OCI-LY3 (cell line): ENCODE measurements around the gene RAB11FIP4.

Source experiments
- H2AFZ ChIP-seq: fragments of 200-600, 300-600 bp; shearing (Covaris generic); 2 replicates; pipeline ENCODE4 v1.6.0; 2014; ENCODE audit warnings: antibody characterized with exemption, low read depth, low read length
- H3K27ac ChIP-seq: fragments of 200-600, 300-600 bp; sonication (generic); 2 replicates; pipeline ENCODE4 v1.5.1; 2014; ENCODE audit warnings: mild to moderate bottlenecking, low read length, moderate library complexity, mixed read lengths
- H3K27me3 ChIP-seq: fragments of 200-600, 300-600 bp; sonication (generic); 2 replicates; pipeline ENCODE4 v1.6.1; 2014; ENCODE audit warnings: low read depth, low read length, mixed read lengths
- H3K36me3 ChIP-seq: fragments of 200-600, 300-600 bp; sonication (generic); replicated peaks from 2 replicates; pipeline ENCODE3; 2014; ENCODE audit warnings: low read depth, low read length, mixed read lengths
- H3K4me1 ChIP-seq: fragments of 300-600, 200-600 bp; sonication (generic); 2 replicates; pipeline ENCODE4 v1.6.1; 2014; ENCODE audit warnings: low read length, mixed read lengths
- H3K4me2 ChIP-seq: fragments of 200-600, 300-600 bp; sonication (generic); 2 replicates; pipeline ENCODE4 v1.6.1; 2014; ENCODE audit warnings: low read length, mixed read lengths
- H3K4me3 ChIP-seq: fragments of 300-600, 200-600 bp; sonication (generic); 2 replicates; pipeline ENCODE4 v1.5.1; 2014; ENCODE audit warnings: antibody characterized with exemption, mild to moderate bottlenecking, low read length, moderate library complexity
- H3K79me2 ChIP-seq: fragments of 300-600, 200-600 bp; shearing (Covaris generic); 2 replicates; pipeline ENCODE4 v1.6.1; 2014; ENCODE audit warnings: mild to moderate bottlenecking, low read length, mixed read lengths
- H3K9ac ChIP-seq: fragments of 300-600, 200-600 bp; shearing (Covaris generic); 2 replicates; pipeline ENCODE4 v1.6.0; 2014; ENCODE audit warnings: mild to moderate bottlenecking, low read length, moderate library complexity
- H3K9me3 ChIP-seq: fragments of 200-600, 300-600 bp; shearing (Covaris generic); 2 replicates; pipeline ENCODE4 v1.6.1; 2014; ENCODE audit warnings: low read length, mixed read lengths; ENCODE audit not compliant: insufficient read depth
- H4K20me1 ChIP-seq: fragments of 200-600, 300-600 bp; sonication (generic); 2 replicates; pipeline ENCODE4 v1.6.1; 2016; ENCODE audit warnings: low read length, mixed read lengths; ENCODE audit not compliant: insufficient read depth
- EZH2phosphoT487 ChIP-seq: fragments of 200-600 bp; shearing (Covaris generic); IDR thresholded peaks from 2 replicates; pipeline ENCODE4 v1.6.1; 2018; ENCODE audit warnings: antibody characterized with exemption, mixed run types, low read depth
- TF ChIP-seq, protein P1 (sequence below): fragments of 200-600, 300-600 bp; sonication (generic); IDR thresholded peaks from 2 replicates; pipeline ENCODE4 v1.5.1; 2014; ENCODE audit warnings: antibody characterized with exemption, low read length, low read depth

Gene RAB11FIP4

GRCh38 chr17:31529841-31530251 is 138.4 kb downstream of the RAB11FIP4 start:
- Histone ChIP-seq H3K4me1 (peaks cover 26% of the 10 kb centered on the region), H4K20me1 (no peaks in the 10 kb centered on the region), H3K9me3 (no peaks in the 10 kb centered on the region), H3K27me3 (no peaks in the 10 kb centered on the region), H3K27ac (no peak overlapping the region), H3K4me3 (no peak overlapping the region), H3K4me2 (no peak overlapping the region), H3K9ac (no peak overlapping the region), H3K79me2 (no peaks in the 10 kb centered on the region), H2AFZ (no peak overlapping the region), H3K36me3 (no peaks in the 10 kb centered on the region)
- no peak for TF ChIP-seq EZH2phosphoT487
- TF ChIP-seq, protein P1, sequence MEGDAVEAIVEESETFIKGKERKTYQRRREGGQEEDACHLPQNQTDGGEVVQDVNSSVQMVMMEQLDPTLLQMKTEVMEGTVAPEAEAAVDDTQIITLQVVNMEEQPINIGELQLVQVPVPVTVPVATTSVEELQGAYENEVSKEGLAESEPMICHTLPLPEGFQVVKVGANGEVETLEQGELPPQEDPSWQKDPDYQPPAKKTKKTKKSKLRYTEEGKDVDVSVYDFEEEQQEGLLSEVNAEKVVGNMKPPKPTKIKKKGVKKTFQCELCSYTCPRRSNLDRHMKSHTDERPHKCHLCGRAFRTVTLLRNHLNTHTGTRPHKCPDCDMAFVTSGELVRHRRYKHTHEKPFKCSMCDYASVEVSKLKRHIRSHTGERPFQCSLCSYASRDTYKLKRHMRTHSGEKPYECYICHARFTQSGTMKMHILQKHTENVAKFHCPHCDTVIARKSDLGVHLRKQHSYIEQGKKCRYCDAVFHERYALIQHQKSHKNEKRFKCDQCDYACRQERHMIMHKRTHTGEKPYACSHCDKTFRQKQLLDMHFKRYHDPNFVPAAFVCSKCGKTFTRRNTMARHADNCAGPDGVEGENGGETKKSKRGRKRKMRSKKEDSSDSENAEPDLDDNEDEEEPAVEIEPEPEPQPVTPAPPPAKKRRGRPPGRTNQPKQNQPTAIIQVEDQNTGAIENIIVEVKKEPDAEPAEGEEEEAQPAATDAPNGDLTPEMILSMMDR = no peak

- H3K9ac ChIP-seq = no peak overlapping the region
- no peak overlapping the region for H3K4me2 ChIP-seq
- no peaks in the 10 kb centered on the region for H3K9me3 ChIP-seq
- H3K36me3 ChIP-seq = no peaks in the 10 kb centered on the region
- H3K79me2 ChIP-seq = no peaks in the 10 kb centered on the region
- H3K4me1 ChIP-seq = peaks cover 31% of the 10 kb centered on the region
- no peak overlapping the region for H3K4me3 ChIP-seq
- H3K27me3 ChIP-seq = no peaks in the 10 kb centered on the region
- no peak overlapping the region for H2AFZ ChIP-seq
- TF ChIP-seq, protein P1 = no peak
- no peak for TF ChIP-seq EZH2phosphoT487
- H3K27ac ChIP-seq = no peak overlapping the region
- no peaks in the 10 kb centered on the region for H4K20me1 ChIP-seq
Measured at GRCh38 chr17:31530391-31530985, 139.0 kb downstream of the RAB11FIP4 start.

DNA sequence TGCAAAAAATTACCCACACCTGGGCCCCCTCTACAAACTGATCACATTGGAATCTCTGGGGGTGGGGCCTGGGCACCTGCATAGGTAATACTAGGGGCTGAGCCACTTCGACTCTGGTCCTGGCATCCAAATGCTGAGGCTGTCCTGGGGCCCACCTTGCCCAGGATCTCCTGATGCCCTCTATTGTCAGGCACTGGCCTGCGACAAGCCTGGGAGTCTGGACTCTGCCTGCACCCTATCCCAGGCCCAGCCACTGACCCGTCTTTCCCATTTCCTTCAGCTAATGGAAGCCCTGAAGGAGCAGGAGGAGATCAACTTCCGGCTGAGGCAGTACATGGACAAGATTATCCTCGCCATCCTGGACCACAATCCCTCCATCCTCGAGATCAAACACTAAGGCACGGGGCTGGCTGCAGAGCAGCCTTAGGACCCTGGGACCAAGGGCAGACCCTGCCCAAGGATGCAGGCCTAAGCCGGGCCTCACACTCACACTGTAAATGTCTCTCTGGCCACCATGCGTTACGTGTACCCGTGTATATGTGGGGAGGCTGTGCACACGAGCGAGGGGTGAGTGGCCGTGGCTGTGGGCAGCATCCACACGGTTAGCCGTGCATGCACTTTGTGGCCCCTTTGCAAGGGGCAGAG is 140.0 kb downstream of the RAB11FIP4 start:
- H3K4me2 ChIP-seq = no peak overlapping the region
- no peaks in the 10 kb centered on the region for H3K79me2 ChIP-seq
- no peaks in the 10 kb centered on the region for H4K20me1 ChIP-seq
- no peak overlapping the region for H3K27ac ChIP-seq
- H3K9me3 ChIP-seq = no peaks in the 10 kb centered on the region
- H3K9ac ChIP-seq = no peak overlapping the region
- no peak overlapping the region for H3K4me3 ChIP-seq
- H3K27me3 ChIP-seq = no peaks in the 10 kb centered on the region
- H3K4me1 ChIP-seq = peaks cover 31% of the 10 kb centered on the region
- H2AFZ ChIP-seq = no peak overlapping the region
- no peak for TF ChIP-seq EZH2phosphoT487
- TF ChIP-seq, protein P1 = no peak
- no peaks in the 10 kb centered on the region for H3K36me3 ChIP-seq

DNA sequence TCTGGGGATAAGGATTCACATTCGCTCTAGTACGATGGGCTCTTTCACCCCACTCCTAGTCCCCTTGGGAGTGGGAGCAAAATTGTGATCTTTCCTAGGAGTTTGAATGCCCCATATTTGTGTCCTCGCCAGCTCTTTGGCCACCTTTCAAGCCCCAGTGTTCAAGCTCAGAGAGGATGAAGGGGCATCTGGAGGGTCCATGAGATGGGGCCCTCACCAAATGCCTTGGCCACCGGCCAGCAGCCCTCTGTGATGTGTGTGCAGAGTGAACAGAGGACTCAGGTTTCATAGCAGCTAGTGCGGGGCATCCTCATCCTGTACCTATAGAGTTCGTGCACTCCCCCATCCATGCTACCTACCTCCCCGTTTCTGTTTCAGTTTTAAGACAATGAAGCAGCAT is 140.6 kb downstream of the RAB11FIP4 start:
- H3K9me3 ChIP-seq = no peaks in the 10 kb centered on the region
- no peaks in the 10 kb centered on the region for H3K36me3 ChIP-seq
- no peaks in the 10 kb centered on the region for H3K27me3 ChIP-seq
- H3K27ac ChIP-seq = no peak overlapping the region
- no peak overlapping the region for H2AFZ ChIP-seq
- H3K9ac ChIP-seq = no peak overlapping the region
- no peak overlapping the region for H3K4me3 ChIP-seq
- no peaks in the 10 kb centered on the region for H3K79me2 ChIP-seq
- TF ChIP-seq, protein P1 = no peak
- TF ChIP-seq EZH2phosphoT487 = no peak
- H3K4me2 ChIP-seq = no peak overlapping the region
- no peaks in the 10 kb centered on the region for H4K20me1 ChIP-seq
- H3K4me1 ChIP-seq = peaks cover 38% of the 10 kb centered on the region
